Left renal pelvis (tissue), 4 donors: ENCODE measurements around the gene MPP2. TPM values are rescaled to one million over a fixed set of nuclear protein-coding genes. Genes with fewer than 3 reads are reported as not detected.
A peak's percentile ranks its signal among the peaks of the same experiment; 100 is the strongest.
"Not testable (repeated sequence)": the region's sequence is repeated elsewhere in the genome, so short reads cannot be mapped to it uniquely, and the experiment has no call there.

ENCODE experiments used
- DNase-seq, 4 donors: peaks; one replicate each; pipeline ENCODE4 v3.0.0-alpha.2; 2013; ENCODE audit warnings: low read depth in 4 of 4, low spot score in 3 of 4
- polyA plus RNA-seq, 4 donors: library from polyadenylated mRNA; unstranded; fragments of 120-200 nt; gene quantifications; one replicate each; pipeline ENCODE4 v1.2.1, GENCODE V29; 2013; ENCODE audit not compliant: insufficient read length in 4 of 4

MPP2 gene
- polyA plus RNA-seq = 1 to 10 TPM; 5.8 to 7.7 (median 6.1) TPM

GRCh38 chr17:43907425-43907981 is at the start of gene MPP2:
TSS of gene MPP2 (minus strand) at chr17:43907536. CDS start at chr17:43904460, 3,076 bp downstream.
- peak; percentile 72 to 80 (median 76) for DNase-seq

GRCh38 chr17:43956222-43956621 is 48.9 kb upstream of the MPP2 start:
- DNase-seq = no peak

GRCh38 chr17:43953746-43954145 is 46.4 kb upstream of the MPP2 start, which contains the start of gene PYY:
TSS of gene PYY (minus strand) at chr17:43953940. CDS start at chr17:43953483, 457 bp downstream.
- DNase-seq = no peak

- no peak for DNase-seq
Observed at GRCh38 chr17:43952724-43953666, 45.7 kb upstream of the MPP2 start.

- no peak for DNase-seq
Observed at GRCh38 chr17:43952351-43952723, 45.0 kb upstream of the MPP2 start.

- DNase-seq = no peak
Observed at GRCh38 chr17:43951750-43952149, 44.4 kb upstream of the MPP2 start.

GRCh38 chr17:43950554-43950953 is 43.2 kb upstream of the MPP2 start:
- no peak for DNase-seq

- DNase-seq = no peak
Observed at GRCh38 chr17:43949781-43950180, 42.4 kb upstream of the MPP2 start.

GRCh38 chr17:43946781-43947180 is 39.4 kb upstream of the MPP2 start:
- DNase-seq = no peak

- DNase-seq = no peak
Observed at GRCh38 chr17:43945074-43945829, 37.9 kb upstream of the MPP2 start.

GRCh38 chr17:43942051-43942685 is 34.8 kb upstream of the MPP2 start, which contains the start of gene PPY:
TSS of gene PPY (minus strand) at chr17:43942476. CDS start at chr17:43941654, 822 bp downstream.
- no peak for DNase-seq

- no peak for DNase-seq
Observed at GRCh38 chr17:43940630-43941029, 33.3 kb upstream of the MPP2 start.

- DNase-seq = no peak
Observed at GRCh38 chr17:43939886-43940285, 32.5 kb upstream of the MPP2 start.

GRCh38 chr17:43939452-43939851 is 32.1 kb upstream of the MPP2 start:
- not testable (repeated sequence) for DNase-seq

GRCh38 chr17:43938838-43939182 is 31.5 kb upstream of the MPP2 start:
- no peak for DNase-seq

- no peak for DNase-seq
Observed at GRCh38 chr17:43936434-43936833, 29.1 kb upstream of the MPP2 start.

GRCh38 chr17:43935926-43936261 is 28.6 kb upstream of the MPP2 start:
- no peak for DNase-seq

GRCh38 chr17:43935204-43935925 is 28.0 kb upstream of the MPP2 start:
- no peak for DNase-seq

- DNase-seq = no peak
Observed at GRCh38 chr17:43932923-43933322, 25.6 kb upstream of the MPP2 start.

- DNase-seq = no peak
Observed at GRCh38 chr17:43932357-43932756, 25.0 kb upstream of the MPP2 start.
